SU-DHL-6 (cell line): ENCODE results near the gene MAPK12.
A peak's percentile ranks its signal among the peaks of the same experiment; 100 is the strongest.

Source experiments
- EZH2phosphoT487 ChIP-seq: fragments of 200-600 bp; sonication (generic), shearing (Covaris generic); conservative IDR thresholded peaks from 2 replicates; pipeline ENCODE4 v1.6.1; 2018; ENCODE audit warnings: mild to moderate bottlenecking, antibody characterized with exemption, low read length, moderate library complexity, mixed read lengths
- TF ChIP-seq, protein P1 (sequence below): fragments of 200-600 bp; sonication (generic); IDR thresholded peaks from one replicate; pipeline ENCODE4 v1.5.1; 2017; ENCODE audit warnings: antibody characterized with exemption, mild to moderate bottlenecking, low read length, moderate library complexity; ENCODE audit not compliant: insufficient read depth, poor library complexity, severe bottlenecking

DNA sequence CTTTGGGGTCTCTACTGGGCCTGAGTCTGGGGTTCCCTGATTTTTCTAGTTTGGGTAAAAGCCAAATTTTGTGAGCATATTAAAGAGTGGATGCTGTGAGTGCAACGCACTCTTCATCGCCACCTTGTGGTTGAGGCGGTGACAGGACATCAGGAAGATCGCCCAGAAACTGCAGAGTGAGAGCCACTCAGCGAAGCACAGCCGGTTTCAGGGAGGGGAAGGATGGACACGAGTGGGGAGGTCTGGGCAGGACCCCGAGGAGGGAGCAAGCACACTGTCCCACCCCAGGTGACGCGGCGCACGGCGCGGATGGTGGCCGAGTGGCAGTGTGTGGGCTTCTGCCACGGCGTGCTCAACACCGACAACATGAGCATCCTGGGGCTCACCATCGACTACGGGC is 51.6 kb downstream of the MAPK12 start:
- TF ChIP-seq, protein P1, sequence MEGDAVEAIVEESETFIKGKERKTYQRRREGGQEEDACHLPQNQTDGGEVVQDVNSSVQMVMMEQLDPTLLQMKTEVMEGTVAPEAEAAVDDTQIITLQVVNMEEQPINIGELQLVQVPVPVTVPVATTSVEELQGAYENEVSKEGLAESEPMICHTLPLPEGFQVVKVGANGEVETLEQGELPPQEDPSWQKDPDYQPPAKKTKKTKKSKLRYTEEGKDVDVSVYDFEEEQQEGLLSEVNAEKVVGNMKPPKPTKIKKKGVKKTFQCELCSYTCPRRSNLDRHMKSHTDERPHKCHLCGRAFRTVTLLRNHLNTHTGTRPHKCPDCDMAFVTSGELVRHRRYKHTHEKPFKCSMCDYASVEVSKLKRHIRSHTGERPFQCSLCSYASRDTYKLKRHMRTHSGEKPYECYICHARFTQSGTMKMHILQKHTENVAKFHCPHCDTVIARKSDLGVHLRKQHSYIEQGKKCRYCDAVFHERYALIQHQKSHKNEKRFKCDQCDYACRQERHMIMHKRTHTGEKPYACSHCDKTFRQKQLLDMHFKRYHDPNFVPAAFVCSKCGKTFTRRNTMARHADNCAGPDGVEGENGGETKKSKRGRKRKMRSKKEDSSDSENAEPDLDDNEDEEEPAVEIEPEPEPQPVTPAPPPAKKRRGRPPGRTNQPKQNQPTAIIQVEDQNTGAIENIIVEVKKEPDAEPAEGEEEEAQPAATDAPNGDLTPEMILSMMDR = peak; percentile 93
- TF ChIP-seq EZH2phosphoT487 = no peak
